ENCODE measurements around the gene RERE.

DNA sequence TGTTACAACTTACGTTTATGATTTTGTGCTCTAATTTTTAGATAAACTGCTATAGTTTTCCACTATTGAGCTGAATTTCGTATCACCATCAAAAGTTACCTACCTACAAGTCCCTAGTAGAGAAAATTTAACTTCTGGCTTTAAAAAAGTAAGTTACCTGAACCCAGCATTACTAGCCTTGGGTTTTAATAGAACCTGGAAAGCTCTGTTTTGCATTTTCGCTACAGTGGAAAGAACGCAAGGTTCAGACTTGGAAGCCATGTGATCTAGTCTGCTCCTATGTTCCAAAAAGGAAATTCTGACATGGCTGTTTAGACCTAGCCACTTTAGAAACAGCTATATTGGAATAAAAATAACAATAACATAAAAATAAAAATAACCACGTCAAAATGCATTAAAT lies 389.0 kb downstream of the RERE start:
- TF ChIP-seq, protein P1, sequence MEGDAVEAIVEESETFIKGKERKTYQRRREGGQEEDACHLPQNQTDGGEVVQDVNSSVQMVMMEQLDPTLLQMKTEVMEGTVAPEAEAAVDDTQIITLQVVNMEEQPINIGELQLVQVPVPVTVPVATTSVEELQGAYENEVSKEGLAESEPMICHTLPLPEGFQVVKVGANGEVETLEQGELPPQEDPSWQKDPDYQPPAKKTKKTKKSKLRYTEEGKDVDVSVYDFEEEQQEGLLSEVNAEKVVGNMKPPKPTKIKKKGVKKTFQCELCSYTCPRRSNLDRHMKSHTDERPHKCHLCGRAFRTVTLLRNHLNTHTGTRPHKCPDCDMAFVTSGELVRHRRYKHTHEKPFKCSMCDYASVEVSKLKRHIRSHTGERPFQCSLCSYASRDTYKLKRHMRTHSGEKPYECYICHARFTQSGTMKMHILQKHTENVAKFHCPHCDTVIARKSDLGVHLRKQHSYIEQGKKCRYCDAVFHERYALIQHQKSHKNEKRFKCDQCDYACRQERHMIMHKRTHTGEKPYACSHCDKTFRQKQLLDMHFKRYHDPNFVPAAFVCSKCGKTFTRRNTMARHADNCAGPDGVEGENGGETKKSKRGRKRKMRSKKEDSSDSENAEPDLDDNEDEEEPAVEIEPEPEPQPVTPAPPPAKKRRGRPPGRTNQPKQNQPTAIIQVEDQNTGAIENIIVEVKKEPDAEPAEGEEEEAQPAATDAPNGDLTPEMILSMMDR (conservative IDR thresholded peaks at IDR 0.05; ENCODE audit: low read length): no peak
- no peak for TF ChIP-seq EZH2phosphoT487 (IDR thresholded peaks at IDR 0.05; ENCODE audit: borderline replicate concordance, low read depth, low read length)

Data from OCI-LY7 (cell line).